GM12878 (cell line): ENCODE results near the gene RBMS3. TPM values are rescaled to one million over a fixed set of nuclear protein-coding genes. Genes with fewer than 3 reads are reported as not detected.
A peak's percentile ranks its signal among the peaks of the same experiment; 100 is the strongest.

Source experiments
- ATAC-seq: fragments of 200-7000 bp; cut with Tn5 transposase; 3 replicates; pipeline ENCODE4 v1.9.1; 2020; ENCODE audit warnings: mild to moderate bottlenecking, moderate library complexity
- BruUV-seq: library from RNA; stranded (reverse); fragments of 400-500 nt; replicated peaks from 2 replicates; lab custom pipeline; 2021; lab: Mats Ljungman, UMichigan
- CTCF ChIA-PET: fragments of 300-600 bp; sonication (Branson Sonifier 250); formaldehyde crosslinking; extraction: SDS; loops from one replicate; lab custom pipeline; 2021; ENCODE audit warnings: inconsistent platforms; lab: Yijun Ruan, JAX
- POLR2A ChIA-PET: fragments of 350-600 bp; formaldehyde crosslinking; extraction: SDS; loops from one replicate; lab custom pipeline; 2021; ENCODE audit warnings: inconsistent platforms; lab: Charles Lee
- RAD21 ChIA-PET: fragments of 300-600 bp; sonication (Branson Sonifier 250); formaldehyde crosslinking; loops from one replicate; lab custom pipeline; 2023; ENCODE audit warnings: antibody characterized with exemption; ENCODE audit not compliant: unreplicated experiment; lab: Charles Lee
- SMC1A ChIA-PET: fragments of 300-600 bp; sonication (Branson Sonifier 250); formaldehyde crosslinking; loops from one replicate; lab custom pipeline; 2023; ENCODE audit not compliant: unreplicated experiment, uncharacterized antibody; lab: Charles Lee
- DNase-seq: peaks from one replicate; pipeline ENCODE4 v3.0.0-alpha.2; 2011; ENCODE audit warnings: low read depth, low spot score
- FAIRE-seq: peaks from 3 replicates; lab custom pipeline; 2011; peaks lifted over from hg19 to GRCh38; lab: Jason Lieb, UNC
- H2AFZ ChIP-seq: 2 replicates; pipeline ENCODE4 v1.6.0; 2011; ENCODE audit warnings: low read depth, low read length, control low read depth; ENCODE audit not compliant: control insufficient read depth
- H3K27ac ChIP-seq: 2 replicates; pipeline ENCODE4 v1.5.1; 2011; ENCODE audit warnings: control low read depth; ENCODE audit not compliant: control insufficient read depth, insufficient read depth
- H3K27me3 ChIP-seq, 2 experiments: replicated peaks in 1 of 2; 2 replicates each; pipeline versions ENCODE4 v1.6.0 to v1.6.1; 2011; ENCODE audit warnings: low read length in 1 of 2; ENCODE audit not compliant: control insufficient read depth in 2 of 2, insufficient read depth in 2 of 2
- H3K36me3 ChIP-seq, 2 experiments: 2 replicates each; pipeline ENCODE4 v1.5.1; 2011; ENCODE audit warnings: low read length in 1 of 2; ENCODE audit not compliant: control insufficient read depth in 2 of 2, insufficient read depth in 2 of 2
- H3K4me1 ChIP-seq: 2 replicates; pipeline ENCODE4 v1.6.1; 2011; ENCODE audit warnings: mild to moderate bottlenecking, low read length, moderate library complexity, mixed read lengths; ENCODE audit not compliant: control insufficient read depth, insufficient read depth
- H3K4me2 ChIP-seq: 2 replicates; pipeline ENCODE4 v1.6.0; 2011; ENCODE audit warnings: control low read depth; ENCODE audit not compliant: control insufficient read depth, insufficient read depth
- H3K4me3 ChIP-seq: fragments of 200-600 bp; sonication (generic); 2 replicates; pipeline ENCODE4 v1.5.1; 2016
- H3K79me2 ChIP-seq: 2 replicates; pipeline ENCODE4 v1.6.0; 2011; ENCODE audit warnings: low read length; ENCODE audit not compliant: control insufficient read depth, insufficient read depth
- H3K9ac ChIP-seq: 2 replicates; pipeline ENCODE4 v1.8.0; 2011; ENCODE audit warnings: low read length, control low read depth, mixed read lengths; ENCODE audit not compliant: control insufficient read depth, insufficient read depth
- H3K9me3 ChIP-seq: replicated peaks from 3 replicates; pipeline ENCODE4 v1.5.1; 2011; ENCODE audit warnings: mild to moderate bottlenecking, low read length; ENCODE audit not compliant: control insufficient read depth, insufficient read depth
- H4K20me1 ChIP-seq: 2 replicates; pipeline ENCODE4 v1.6.0; 2011; ENCODE audit not compliant: control insufficient read depth, insufficient read depth
- BMI1 ChIP-seq: fragments of 450-650 bp; IDR thresholded peaks from 2 replicates; pipeline ENCODE4 v1.6.1; 2016; ENCODE audit warnings: mild to moderate bottlenecking, moderate library complexity, borderline replicate concordance
- CBFB ChIP-seq: IDR thresholded peaks from 2 replicates; pipeline ENCODE4 v1.6.1; 2016; ENCODE audit warnings: antibody characterized with exemption, low read depth
- CBX3 ChIP-seq: fragments of 200-600 bp; sonication (generic); IDR thresholded peaks from 2 replicates; pipeline ENCODE4 v1.6.1; 2016; ENCODE audit warnings: low read depth, borderline replicate concordance
- CHD4 ChIP-seq: fragments of 200-600 bp; sonication (generic); IDR thresholded peaks from 2 replicates; pipeline ENCODE4 v1.6.1; 2016; ENCODE audit warnings: mild to moderate bottlenecking
- CREM ChIP-seq: IDR thresholded peaks from 2 replicates; pipeline ENCODE4 v1.6.1; 2014; ENCODE audit warnings: antibody characterized with exemption, low read depth
- E2F8 ChIP-seq: fragments of 450-650 bp; IDR thresholded peaks from 2 replicates; pipeline ENCODE4 v1.6.1; 2018; ENCODE audit warnings: mild to moderate bottlenecking, low read depth, moderate library complexity; ENCODE audit not compliant: partially characterized antibody
- ETV6 ChIP-seq, 2 experiments: fragments of 450-650 bp in 1 of 2; IDR thresholded peaks in 1 of 2; conservative IDR thresholded peaks in 1 of 2; 2 replicates each; pipeline ENCODE4 v1.6.1; 2014; ENCODE audit warnings: antibody characterized with exemption in 1 of 2, borderline replicate concordance in 1 of 2, low read depth in 1 of 2, mild to moderate bottlenecking in 1 of 2, moderate library complexity in 1 of 2
- HCFC1 ChIP-seq: fragments of 150-350 bp; IDR thresholded peaks from 2 replicates; pipeline ENCODE4 v1.6.1; 2014; ENCODE audit warnings: low read length
- IRF4 ChIP-seq: IDR thresholded peaks from 2 replicates; pipeline ENCODE4 v1.6.1; 2011; ENCODE audit warnings: low read depth, low read length
- KAT2A ChIP-seq: conservative IDR thresholded peaks from 2 replicates; pipeline ENCODE4 v1.6.1; 2011; ENCODE audit warnings: low read depth, low read length; ENCODE audit not compliant: control insufficient read depth
- MXI1 ChIP-seq: fragments of 150-350 bp; IDR thresholded peaks from 2 replicates; pipeline ENCODE4 v1.6.1; 2011; ENCODE audit warnings: low read depth, mild to moderate bottlenecking, inconsistent platforms, low read length, improper control_type of control experiment
- NFYB ChIP-seq: IDR thresholded peaks from 2 replicates; pipeline ENCODE4 v1.6.1; 2011; ENCODE audit warnings: low read depth, mild to moderate bottlenecking, low read length, improper control_type of control experiment, moderate library complexity; ENCODE audit not compliant: insufficient read depth
- NR2C1 ChIP-seq: fragments of 450-650 bp; IDR thresholded peaks from 2 replicates; pipeline ENCODE4 v1.6.1; 2017; ENCODE audit warnings: antibody characterized with exemption, mild to moderate bottlenecking, moderate library complexity
- POU2F2 ChIP-seq: IDR thresholded peaks from 3 replicates; pipeline ENCODE4 v1.6.1; 2011; ENCODE audit warnings: low read depth, mild to moderate bottlenecking, low read length, borderline replicate concordance
- RB1 ChIP-seq: fragments of 450-650 bp; formaldehyde crosslinking; IDR thresholded peaks from 2 replicates; pipeline ENCODE4 v1.6.1; 2017; ENCODE audit warnings: mild to moderate bottlenecking, borderline replicate concordance
- SMARCA5 ChIP-seq: fragments of 450-650 bp; IDR thresholded peaks from 2 replicates; pipeline ENCODE4 v1.6.1; 2017; ENCODE audit warnings: mild to moderate bottlenecking
- SP1 ChIP-seq: IDR thresholded peaks from one replicate; pipeline ENCODE4 v1.6.1; 2011; ENCODE audit warnings: low read depth, low read length
- SREBF2 ChIP-seq: IDR thresholded peaks from 2 replicates; pipeline ENCODE4 v1.6.1; 2012; ENCODE audit warnings: mild to moderate bottlenecking, low read length
- ZNF217 ChIP-seq: fragments of 450-650 bp; IDR thresholded peaks from 2 replicates; pipeline ENCODE4 v1.6.1; 2017; ENCODE audit warnings: antibody characterized with exemption, mild to moderate bottlenecking
- WGBS: methylation state at CpG from one replicate; pipeline ENCODE4 v1.1.6; 2016; ENCODE audit warnings: low lambda C conversion rate; ENCODE audit not compliant: insufficient replicate concordance, insufficient coverage; ENCODE audit errors: missing lambda C conversion rate; 5-methylcytosine and 5-hydroxymethylcytosine counted together
- in situ Hi-C: fragments of 300-500 bp; cut with MboI; formaldehyde crosslinking; loops from 9 replicates; pipeline ENCODE4 v1.14.3; 2018; ENCODE audit warnings: mixed read lengths
- intact Hi-C: fragments of 100-400 bp; cut with micrococcal nuclease; formaldehyde crosslinking; loops from one replicate; pipeline ENCODE4 v1.14.2; 2022; ENCODE audit not compliant: unreplicated experiment
- polyA plus RNA-seq, 11 experiments: library from polyadenylated mRNA; depleted of rRNA in 4 of 11; unstranded in 6 of 11; stranded (reverse) in 5 of 11; fragments of >200 nt; fragmentation: Nextera tagmentation in 4 of 11; fragmentation: Illumina TruSeq in 1 of 11; extraction: Ambion mirVana in 4 of 11; extraction: Trizol in 1 of 11; gene quantifications; 1 replicate in 1 of 11; 2 replicates in 10 of 11; pipeline versions ENCODE4 v1.2.1 to v1.2.3, GENCODE V29; 2011 to 2016; ENCODE audit warnings: inconsistent platforms in 2 of 11, missing spikeins in 2 of 11, low read depth in 1 of 11
- total RNA-seq, 4 experiments: library from RNA; depleted of rRNA in 3 of 4; stranded (reverse); fragments of >200 nt in 3 of 4; fragmentation: Illumina TruSeq in 1 of 4; extraction: Trizol in 1 of 4; gene quantifications; 2 replicates each; pipeline versions ENCODE4 v1.2.1 to v1.2.3, GENCODE V29; 2013 to 2021
- TF ChIP-seq, protein P1 (sequence below): fragments of 450-650 bp; IDR thresholded peaks from 2 replicates; pipeline ENCODE4 v1.6.1; 2014; ENCODE audit warnings: mild to moderate bottlenecking

Gene RBMS3
- total and polyA plus RNA-seq, 10 of the 15 experiments (the other 5 are each of a cell fraction or from before 2014, with no cell fraction given): 0.79 to 4.7 (median 3.1) TPM

DNA sequence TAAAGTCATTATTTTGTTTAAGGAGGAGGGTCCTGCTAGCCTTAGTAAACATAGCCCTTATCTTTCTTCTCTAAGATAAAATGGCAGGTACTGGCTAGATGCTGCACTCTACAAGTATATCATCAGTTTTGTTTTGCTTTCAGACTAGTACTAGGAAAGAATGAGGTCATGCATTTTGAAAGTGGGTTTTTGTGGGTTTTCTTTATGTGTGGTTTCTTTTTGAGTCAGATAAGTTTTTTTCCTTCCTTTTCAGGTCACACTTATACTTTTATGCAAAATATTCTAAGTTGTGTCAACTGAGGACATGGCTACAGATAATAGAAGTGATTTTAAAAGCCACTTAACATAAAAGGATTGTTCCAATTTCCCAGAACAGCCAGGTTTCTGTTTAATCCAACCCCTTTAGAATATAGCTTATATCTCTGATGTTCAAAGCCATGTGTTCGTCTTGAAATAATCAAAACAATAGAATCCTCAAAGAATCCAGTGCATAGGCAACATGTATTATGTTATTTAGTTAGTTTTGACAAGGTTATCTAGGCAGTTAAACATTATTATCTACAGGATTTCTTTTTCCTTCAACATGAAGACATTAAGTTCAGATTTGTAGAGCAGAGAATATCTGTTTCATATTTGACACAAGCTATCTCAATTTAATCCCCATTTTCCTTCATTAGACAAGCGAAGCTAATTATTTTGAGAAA is 406.2 kb downstream of the RBMS3 start:
- no peak overlapping the region for H2AFZ ChIP-seq
- no peak overlapping the region for H3K4me3 ChIP-seq
- DNase-seq (peak; percentile 70), ATAC-seq (peak; percentile 92), FAIRE-seq (peak; percentile 88)
- peak overlapping the region; percentile 47; the same call in 1 of the 2 replicates for H3K4me2 ChIP-seq
- H3K27me3 ChIP-seq: no peaks in the 10 kb centered on the region
- peaks cover 5% of the 10 kb centered on the region for H3K4me1 ChIP-seq
- H3K27ac ChIP-seq: no peak overlapping the region
- in situ Hi-C loops (no loop called here), intact Hi-C loops (loop anchor here (5.0 kb wide), 1 partner anchor 405 kb away; the partner anchor contains the start of gene RBMS3)
- 19% methylated on average over 2 of the region's 2 CpGs for WGBS
- ChIA-PET SMC1A (interaction anchor here (0.8 to 1.4 kb wide), 5 partner anchors 12 to 65 kb away, joined by 3 to 4 read pairs (median 3); no protein-coding TSS in a partner anchor), RAD21 (interaction anchor here (0.6 kb wide), 1 partner anchor 356 kb away, joined by 3 read pairs; no protein-coding TSS in a partner anchor), POLR2A (no interaction called here), CTCF (interaction anchor here (0.8 to 1.2 kb wide), 2 partner anchors 24 to 406 kb away, joined by 3 to 4 read pairs; partner anchors contain the start of gene RBMS3)
- no peak overlapping the region for H3K9ac ChIP-seq
- no peaks in the 10 kb centered on the region for H4K20me1 ChIP-seq
- H3K9me3 ChIP-seq: no peaks in the 10 kb centered on the region; the same call in 2 of the 3 replicates
- BruUV-seq: no TSS peak
- no peaks in the 10 kb centered on the region for H3K36me3 ChIP-seq
- H3K79me2 ChIP-seq: no peaks in the 10 kb centered on the region
- TF ChIP-seq CBX3: no peak
- TF ChIP-seq CHD4: no peak
- no peak for TF ChIP-seq NR2C1
- TF ChIP-seq CREM: peak; percentile 67
- TF ChIP-seq HCFC1: no peak
- no peak for TF ChIP-seq NFYB
- peak; percentile 59; the same call in 1 of the 2 replicates for TF ChIP-seq CBFB
- peak; percentile 78 for TF ChIP-seq BMI1
- TF ChIP-seq POU2F2: 0 out of 3 replicates have a peak, but pooled peaks have one; percentile 60
- TF ChIP-seq, protein P1, sequence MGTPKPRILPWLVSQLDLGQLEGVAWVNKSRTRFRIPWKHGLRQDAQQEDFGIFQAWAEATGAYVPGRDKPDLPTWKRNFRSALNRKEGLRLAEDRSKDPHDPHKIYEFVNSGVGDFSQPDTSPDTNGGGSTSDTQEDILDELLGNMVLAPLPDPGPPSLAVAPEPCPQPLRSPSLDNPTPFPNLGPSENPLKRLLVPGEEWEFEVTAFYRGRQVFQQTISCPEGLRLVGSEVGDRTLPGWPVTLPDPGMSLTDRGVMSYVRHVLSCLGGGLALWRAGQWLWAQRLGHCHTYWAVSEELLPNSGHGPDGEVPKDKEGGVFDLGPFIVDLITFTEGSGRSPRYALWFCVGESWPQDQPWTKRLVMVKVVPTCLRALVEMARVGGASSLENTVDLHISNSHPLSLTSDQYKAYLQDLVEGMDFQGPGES: no peak
- TF ChIP-seq ZNF217: peak; percentile 94; the same call in 1 of the 2 replicates
- peak in 1 of 2 experiments; percentile 45; a peak in 1 of 4 replicates for TF ChIP-seq ETV6 (conservative IDR thresholded peaks at IDR 0.05 in 1 of 2, IDR thresholded peaks at IDR 0.05 in 1 of 2; ENCODE audit: borderline replicate concordance in 1 of 2, low read depth in 1 of 2)
- no peak for TF ChIP-seq MXI1
- TF ChIP-seq SMARCA5: no peak
- TF ChIP-seq IRF4: 0 out of 2 replicates have a peak, but pooled peaks have one; percentile 38
- no peak for TF ChIP-seq RB1
- TF ChIP-seq KAT2A: no peak
- no peak for TF ChIP-seq E2F8
- no peak for TF ChIP-seq SREBF2
- TF ChIP-seq SP1: no peak
